HL-60/S4 treated with retinoic acid at 250 ng/mL for 4 days and 3 days (cell line): Measurements from ENCODE around the gene VWF.

Experiments
- in situ Hi-C: fragments of 300-500 bp; cut with MboI; formaldehyde crosslinking; loops from 2 replicates; pipeline ENCODE4 v1.7.0; 2022; ENCODE audit warnings: low sequenced_read_pairs

VWF gene

GRCh38 chr12:5923751-5924150, 200.7 kb downstream of the VWF start:
- in situ Hi-C loops: no loop called here

GRCh38 chr12:5923043-5923605, 201.3 kb downstream of the VWF start:
- in situ Hi-C loops: no loop called here

- in situ Hi-C loops: no loop called here
Observed at GRCh38 chr12:5921966-5922899, 202.2 kb downstream of the VWF start.

- in situ Hi-C loops: no loop called here
Observed at GRCh38 chr12:5921027-5921909, 203.2 kb downstream of the VWF start.

GRCh38 chr12:5916785-5917290, 207.6 kb downstream of the VWF start:
- in situ Hi-C loops: no loop called here

GRCh38 chr12:5915511-5915910, 209.0 kb downstream of the VWF start:
- in situ Hi-C loops: no loop called here

- in situ Hi-C loops: no loop called here
Observed at GRCh38 chr12:5914387-5915149, 209.9 kb downstream of the VWF start.

GRCh38 chr12:5913387-5913786, 211.1 kb downstream of the VWF start:
- in situ Hi-C loops: no loop called here

GRCh38 chr12:5912437-5913334, 211.8 kb downstream of the VWF start:
- in situ Hi-C loops: no loop called here

GRCh38 chr12:5912011-5912410, 212.5 kb downstream of the VWF start:
- in situ Hi-C loops: no loop called here

- in situ Hi-C loops: no loop called here
Observed at GRCh38 chr12:5910790-5911548, 213.5 kb downstream of the VWF start.

- in situ Hi-C loops: no loop called here
Observed at GRCh38 chr12:5909560-5909959, 214.9 kb downstream of the VWF start.

- in situ Hi-C loops: no loop called here
Observed at GRCh38 chr12:5908251-5908650, 216.2 kb downstream of the VWF start.

GRCh38 chr12:5907807-5908206, 216.7 kb downstream of the VWF start:
- in situ Hi-C loops: no loop called here

GRCh38 chr12:5905757-5906156, 218.7 kb downstream of the VWF start:
- in situ Hi-C loops: no loop called here

- in situ Hi-C loops: no loop called here
Observed at GRCh38 chr12:5904969-5905368, 219.5 kb downstream of the VWF start.

- in situ Hi-C loops: no loop called here
Observed at GRCh38 chr12:5904441-5904840, 220.0 kb downstream of the VWF start.

- in situ Hi-C loops: no loop called here
Observed at GRCh38 chr12:5902736-5903135, 221.7 kb downstream of the VWF start.

- in situ Hi-C loops: no loop called here
Observed at GRCh38 chr12:5901416-5901815, 223.1 kb downstream of the VWF start.
